Vagina (tissue), 2 donors: ENCODE results near the gene SQSTM1. TPM values are rescaled to one million over a fixed set of nuclear protein-coding genes. Genes with fewer than 3 reads are reported as not detected.

ENCODE experiments used
- DNase-seq, 2 donors: peaks; one replicate each; pipeline ENCODE4 v3.0.0-alpha.2; 2017; ENCODE audit errors: extremely low spot score in 2 of 2
- H3K27ac ChIP-seq: fragments of 200-600 bp; sonication (generic); one replicate; pipeline ENCODE4 v1.5.1; 2019
- H3K27me3 ChIP-seq: fragments of 200-600 bp; sonication (generic); one replicate; pipeline ENCODE4 v1.5.1; 2019
- H3K36me3 ChIP-seq, 2 donors: fragments of 200-600 bp; sonication (generic); one replicate each; pipeline ENCODE4 v1.5.1; 2017 to 2019
- H3K4me1 ChIP-seq: fragments of 200-600 bp; sonication (generic); one replicate; pipeline ENCODE4 v1.5.1; 2019
- H3K4me3 ChIP-seq, 2 donors: fragments of 200-600 bp; sonication (generic); 1 replicate in 1 of 2; 2 replicates in 1 of 2; pipeline ENCODE4 v1.5.1; 2016 to 2019
- H3K9me3 ChIP-seq: fragments of 200-600 bp; sonication (generic); one replicate; pipeline ENCODE4 v1.5.1; 2019
- POLR2A ChIP-seq, 2 donors: fragments of 450-650 bp; IDR thresholded peaks; one replicate each; pipeline ENCODE4 v1.6.1; 2017; ENCODE audit warnings: antibody characterized with exemption in 2 of 2, mild to moderate bottlenecking in 2 of 2, moderate library complexity in 2 of 2
- POLR2AphosphoS5 ChIP-seq, 2 donors: sonication (generic); formaldehyde crosslinking; IDR thresholded peaks; one replicate each; pipeline ENCODE4 v1.9.0; 2017; ENCODE audit warnings: antibody characterized with exemption in 2 of 2, mild to moderate bottlenecking in 2 of 2, low read depth in 1 of 2; ENCODE audit not compliant: insufficient read depth in 1 of 2
- intact Hi-C: fragments of 100-400 bp; cut with DNase I; formaldehyde crosslinking; loops from one replicate; pipeline ENCODE4 v1.15.1; 2023
- total RNA-seq: library from RNA; depleted of rRNA; stranded (reverse); fragments of >200 nt; gene quantifications from one replicate; pipeline ENCODE4 v1.2.3, GENCODE V29; 2016
- TF ChIP-seq, protein P1 (sequence below), 3 experiments: fragments of 450-650 bp in 2 of 3; fragments of 200-600 bp in 1 of 3; sonication (generic) in 1 of 3; IDR thresholded peaks; one replicate each; pipeline ENCODE4 v1.5.1; 2017 to 2019; ENCODE audit warnings: antibody characterized with exemption in 3 of 3, mild to moderate bottlenecking in 2 of 3, moderate library complexity in 2 of 3

Gene SQSTM1
- total RNA-seq, 1 donor from 2014 or later = 373 TPM

DNA sequence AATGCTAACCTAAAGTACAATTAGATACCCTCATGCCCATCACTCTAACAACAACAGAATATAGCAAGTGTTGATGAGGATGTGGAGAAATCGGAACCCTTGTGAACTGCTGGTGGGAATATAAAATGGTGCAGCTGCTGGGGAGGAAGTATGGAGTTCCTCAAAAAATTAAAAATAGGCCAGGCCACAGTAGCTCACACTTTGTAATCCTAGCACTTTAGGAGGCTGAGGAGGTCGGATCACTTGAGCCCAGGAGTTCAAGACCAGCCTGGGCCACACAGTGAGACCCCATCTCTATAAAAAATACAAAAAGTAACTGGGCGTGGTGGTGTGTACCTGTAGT, 55.9 kb downstream of the SQSTM1 start:
- intact Hi-C loops = no loop called here
- Histone ChIP-seq H3K36me3 (peaks cover 0 to 70% of the 10 kb centered on the region in 2 donors), H3K27ac (peak overlapping the region; percentile 39)

DNA sequence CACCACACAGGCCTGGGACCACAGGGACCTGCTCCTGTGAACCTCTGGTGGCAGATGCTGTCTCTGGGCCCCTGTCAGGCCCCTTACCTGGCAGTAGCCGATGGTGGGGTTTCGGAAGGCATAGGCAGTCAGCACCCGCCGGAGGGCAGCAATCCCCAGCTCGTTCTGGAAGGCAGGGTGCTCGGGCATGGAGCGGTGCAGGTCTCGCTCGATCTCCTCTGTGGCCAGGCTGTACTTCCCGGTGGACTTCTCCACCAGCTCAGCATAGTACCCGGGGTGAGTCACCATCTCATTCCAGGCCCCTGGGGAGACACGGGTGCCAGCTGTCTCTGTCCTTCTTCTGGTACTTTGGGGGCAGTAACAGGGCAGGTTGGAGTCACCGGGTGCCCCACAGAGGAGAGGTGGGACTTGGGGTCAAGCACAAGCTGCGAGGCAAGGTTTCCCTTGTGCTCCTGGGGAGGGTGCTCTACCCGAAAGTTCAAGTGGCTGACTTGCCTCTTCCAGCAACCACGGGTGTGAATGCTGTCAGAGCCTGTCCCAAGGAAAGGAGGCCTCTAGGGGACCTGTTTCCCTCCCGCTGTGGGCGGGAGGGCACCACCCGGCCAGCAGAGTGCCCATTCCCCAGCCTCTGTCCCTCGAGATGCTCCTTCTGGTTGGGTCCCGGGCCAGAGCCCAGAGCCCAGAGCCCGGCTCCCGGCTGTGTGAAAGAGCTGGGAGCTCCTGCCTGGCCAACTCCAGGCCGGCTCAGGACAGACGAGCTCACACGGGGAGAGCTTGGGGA, 57.7 kb downstream of the SQSTM1 start:
- Histone ChIP-seq H3K4me3 (no peak overlapping the region), H3K27me3 (no peaks in the 10 kb centered on the region), H3K4me1 (peaks cover 8% of the 10 kb centered on the region), H3K36me3 (peaks cover 0 to 62% of the 10 kb centered on the region in 2 donors), H3K27ac (no peak overlapping the region), H3K9me3 (peaks cover 7% of the 10 kb centered on the region)
- TF ChIP-seq, protein P1, sequence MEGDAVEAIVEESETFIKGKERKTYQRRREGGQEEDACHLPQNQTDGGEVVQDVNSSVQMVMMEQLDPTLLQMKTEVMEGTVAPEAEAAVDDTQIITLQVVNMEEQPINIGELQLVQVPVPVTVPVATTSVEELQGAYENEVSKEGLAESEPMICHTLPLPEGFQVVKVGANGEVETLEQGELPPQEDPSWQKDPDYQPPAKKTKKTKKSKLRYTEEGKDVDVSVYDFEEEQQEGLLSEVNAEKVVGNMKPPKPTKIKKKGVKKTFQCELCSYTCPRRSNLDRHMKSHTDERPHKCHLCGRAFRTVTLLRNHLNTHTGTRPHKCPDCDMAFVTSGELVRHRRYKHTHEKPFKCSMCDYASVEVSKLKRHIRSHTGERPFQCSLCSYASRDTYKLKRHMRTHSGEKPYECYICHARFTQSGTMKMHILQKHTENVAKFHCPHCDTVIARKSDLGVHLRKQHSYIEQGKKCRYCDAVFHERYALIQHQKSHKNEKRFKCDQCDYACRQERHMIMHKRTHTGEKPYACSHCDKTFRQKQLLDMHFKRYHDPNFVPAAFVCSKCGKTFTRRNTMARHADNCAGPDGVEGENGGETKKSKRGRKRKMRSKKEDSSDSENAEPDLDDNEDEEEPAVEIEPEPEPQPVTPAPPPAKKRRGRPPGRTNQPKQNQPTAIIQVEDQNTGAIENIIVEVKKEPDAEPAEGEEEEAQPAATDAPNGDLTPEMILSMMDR (IDR thresholded peaks at IDR 0.05) = no peak
- TF ChIP-seq POLR2AphosphoS5 (IDR thresholded peaks at IDR 0.05; ENCODE audit: insufficient read depth in 1 of 2, low read depth in 1 of 2) (no peak), POLR2A (IDR thresholded peaks at IDR 0.05) (no peak)
- intact Hi-C loops = no loop called here
- no peak for DNase-seq

More for the DNA sequence above, 55.9 kb downstream of the SQSTM1 start:
- H3K9me3 ChIP-seq = no peaks in the 10 kb centered on the region
- H3K4me1 ChIP-seq = peaks cover 8% of the 10 kb centered on the region
- H3K4me3 ChIP-seq = no peak overlapping the region
- no peak for DNase-seq
- TF ChIP-seq POLR2AphosphoS5 (IDR thresholded peaks at IDR 0.05; ENCODE audit: insufficient read depth in 1 of 2, low read depth in 1 of 2) = no peak
- H3K27me3 ChIP-seq = no peaks in the 10 kb centered on the region

DNA sequence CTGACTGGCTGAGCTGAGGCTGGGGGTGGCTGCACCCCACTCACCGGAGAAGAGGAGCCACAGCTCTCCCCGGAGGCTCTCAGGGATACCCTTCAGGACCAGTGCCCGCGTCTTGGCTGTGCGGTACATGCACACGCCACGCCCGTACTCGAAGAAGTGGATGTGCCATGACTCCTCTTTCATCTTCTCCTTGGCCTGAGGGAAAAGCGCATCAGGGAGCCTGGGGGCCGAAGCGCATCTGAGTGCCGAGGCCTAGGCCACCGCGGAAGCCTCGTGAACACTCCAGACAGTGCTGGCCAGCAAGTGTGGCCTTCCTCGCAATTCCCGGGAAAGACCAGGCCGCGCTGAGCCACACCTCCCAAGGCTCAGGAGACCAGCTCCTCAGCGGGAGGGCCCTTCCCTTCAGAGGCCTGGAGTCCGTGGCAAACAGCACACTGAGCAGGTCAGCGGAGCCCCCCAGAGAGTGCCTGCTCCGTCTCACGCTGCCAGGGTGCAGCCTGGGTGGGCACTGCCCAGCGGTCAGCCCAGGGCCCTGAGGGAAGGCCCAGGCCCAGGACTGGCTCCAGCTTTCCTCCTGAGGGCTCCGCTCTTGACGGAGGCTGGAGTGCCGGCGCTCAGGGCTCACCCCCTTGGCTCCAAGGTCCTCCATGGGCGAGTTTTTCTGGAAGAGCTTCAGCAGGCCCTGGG, 58.4 kb downstream of the SQSTM1 start:
- Histone ChIP-seq H3K27ac (no peak overlapping the region), H3K4me3 (no peak overlapping the region), H3K36me3 (peaks cover 0 to 62% of the 10 kb centered on the region in 2 donors), H3K27me3 (no peaks in the 10 kb centered on the region), H3K4me1 (peaks cover 8% of the 10 kb centered on the region), H3K9me3 (peaks cover 7% of the 10 kb centered on the region)
- DNase-seq = no peak
- TF ChIP-seq, protein P1 (IDR thresholded peaks at IDR 0.05) = no peak
- TF ChIP-seq POLR2A (IDR thresholded peaks at IDR 0.05) (no peak), POLR2AphosphoS5 (IDR thresholded peaks at IDR 0.05; ENCODE audit: insufficient read depth in 1 of 2, low read depth in 1 of 2) (no peak)
- intact Hi-C loops = no loop called here

DNA sequence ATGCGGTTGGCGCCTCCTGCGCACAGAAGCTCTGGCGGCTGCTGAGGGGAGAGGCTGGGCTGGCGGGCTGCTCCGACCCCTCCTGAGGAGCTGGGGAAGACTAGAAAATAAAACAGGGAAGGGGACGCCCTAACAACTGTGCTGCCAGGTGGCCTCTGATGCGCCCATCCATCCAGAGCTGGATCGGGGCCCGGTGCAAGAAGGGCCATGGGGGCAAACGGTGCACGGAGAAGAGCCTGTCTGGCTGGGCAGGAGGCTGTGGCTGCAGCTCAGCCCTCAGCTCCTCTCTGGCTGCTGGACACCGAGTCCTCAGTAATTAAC, 58.9 kb downstream of the SQSTM1 start:
- peaks cover 7% of the 10 kb centered on the region for H3K9me3 ChIP-seq
- intact Hi-C loops = no loop called here
- TF ChIP-seq POLR2A (IDR thresholded peaks at IDR 0.05) = no peak
- no peak for TF ChIP-seq POLR2AphosphoS5 (IDR thresholded peaks at IDR 0.05; ENCODE audit: insufficient read depth in 1 of 2, low read depth in 1 of 2)
- TF ChIP-seq, protein P1 (IDR thresholded peaks at IDR 0.05) = no peak
- H3K4me3 ChIP-seq = no peak overlapping the region
- DNase-seq = no peak
- peaks cover 8% of the 10 kb centered on the region for H3K4me1 ChIP-seq
- peaks cover 0 to 62% of the 10 kb centered on the region in 2 donors for H3K36me3 ChIP-seq
- no peaks in the 10 kb centered on the region for H3K27me3 ChIP-seq
- H3K27ac ChIP-seq = no peak overlapping the region

DNA sequence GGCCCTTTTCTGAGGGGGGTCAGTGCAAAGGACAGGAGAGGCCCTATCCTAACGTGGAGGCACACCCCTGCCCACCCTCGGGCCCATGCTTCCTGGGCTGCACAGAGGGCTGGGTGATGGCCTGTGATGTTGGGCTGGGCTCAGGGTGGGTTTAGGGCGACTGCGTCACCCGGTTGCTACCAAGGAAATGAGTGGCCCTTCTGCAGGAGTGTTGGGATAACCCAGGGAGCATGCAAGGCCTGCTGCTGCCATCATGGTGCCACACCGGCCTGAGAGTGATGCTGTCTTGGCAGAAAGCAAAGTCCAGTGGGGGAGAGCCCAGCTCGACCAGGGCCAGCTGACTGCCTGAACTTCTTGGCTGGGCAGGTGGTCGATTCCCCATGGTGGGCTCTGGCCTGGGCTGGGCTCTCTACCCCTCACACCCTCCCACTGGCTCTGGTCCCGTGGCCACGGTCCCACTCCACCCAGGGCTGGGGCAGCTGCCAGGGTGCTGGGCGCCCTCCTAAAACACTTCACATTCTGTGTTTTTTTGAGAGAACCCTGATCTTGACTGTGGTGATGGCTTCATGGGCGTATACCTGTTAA, 59.5 kb downstream of the SQSTM1 start:
- TF ChIP-seq POLR2A (IDR thresholded peaks at IDR 0.05) (no peak), POLR2AphosphoS5 (IDR thresholded peaks at IDR 0.05; ENCODE audit: insufficient read depth in 1 of 2, low read depth in 1 of 2) (no peak)
- TF ChIP-seq, protein P1 (IDR thresholded peaks at IDR 0.05) = no peak
- intact Hi-C loops = no loop called here
- peaks cover 0 to 61% of the 10 kb centered on the region in 2 donors for H3K36me3 ChIP-seq

More for the DNA sequence above, 59.5 kb downstream of the SQSTM1 start:
- Histone ChIP-seq H3K27ac (no peak overlapping the region), H3K27me3 (no peaks in the 10 kb centered on the region), H3K9me3 (peaks cover 7% of the 10 kb centered on the region), H3K4me1 (peaks cover 8% of the 10 kb centered on the region), H3K4me3 (no peak overlapping the region)
- DNase-seq = no peak
